Prostate gland (tissue), 2 donors: ENCODE measurements around the gene TBX21.

ENCODE experiments used
- CTCF ChIP-seq, 4 experiments: fragments of 200-600 bp in 2 of 4; fragments of 450-650 bp in 2 of 4; sonication (generic) in 2 of 4; IDR thresholded peaks; 1 replicate in 3 of 4; 2 replicates in 1 of 4; pipeline ENCODE4 v1.5.1; 2016 to 2019; ENCODE audit warnings: antibody characterized with exemption in 4 of 4, mild to moderate bottlenecking in 2 of 4, moderate library complexity in 2 of 4
- POLR2A ChIP-seq: fragments of 450-650 bp; IDR thresholded peaks from one replicate; pipeline ENCODE4 v1.6.1; 2016; ENCODE audit warnings: antibody characterized with exemption, mild to moderate bottlenecking

DNA sequence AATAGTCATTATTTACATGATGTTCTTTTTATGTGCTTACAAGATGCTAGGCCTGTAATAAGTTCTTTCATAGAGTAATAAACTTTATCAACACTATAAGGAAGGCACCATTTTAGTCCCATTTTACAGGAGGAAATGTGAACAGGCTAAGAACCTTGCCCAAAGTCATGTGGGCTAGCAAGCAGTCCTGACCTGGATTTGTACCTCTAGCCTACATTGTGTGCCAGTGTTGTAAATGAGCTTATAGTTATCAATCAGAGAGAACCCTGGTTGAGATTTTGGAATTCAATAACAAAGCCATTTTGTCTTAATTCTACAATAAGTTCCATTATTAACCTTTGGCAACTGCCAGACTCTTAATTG, 45.7 kb upstream of the TBX21 start:
- TF ChIP-seq CTCF (IDR thresholded peaks at IDR 0.05) (no peak), POLR2A (no peak)
